ENCODE measurements around the gene YES1. TPM values are rescaled to one million over a fixed set of nuclear protein-coding genes. Genes with fewer than 3 reads are reported as not detected.

YES1 gene
- total and polyA plus RNA-seq, 2 of the 13 experiments (the other 11 are each of a cell fraction or from before 2014, with no cell fraction given) = 17.2 to 70.8 TPM

GRCh38 chr18:703213-703967 lies 108.7 kb downstream of the YES1 start:
- H4K20me1 ChIP-seq (ENCODE audit: insufficient read depth, low read length) = no peaks in the 10 kb centered on the region
- H3K4me1 ChIP-seq (ENCODE audit: insufficient read depth, low read length) = peaks cover 33% of the 10 kb centered on the region
- TSS peak; percentile 67 for BruUV-seq (replicated peaks)
- no peaks in the 10 kb centered on the region for H3K27me3 ChIP-seq (ENCODE audit: control insufficient read depth in 1 of 2, insufficient read depth in 2 of 2, low read length in 2 of 2)
- ChIA-PET CTCF (ENCODE audit: low intra/inter-chr PET ratio, low total read pairs) (no interaction called here), POLR2A (interaction anchor here (0.5 to 2.9 kb wide), 6 partner anchors 7 to 545 kb away, joined by 4 to 33 read pairs (median 7); partner anchors contain the start of genes ENOSF1, TYMS and USP14)
- H3K9me3 ChIP-seq (ENCODE audit: low read length) = no peaks in the 10 kb centered on the region
- in situ Hi-C loops (cut with HindIII; ENCODE audit: extremely low pct_ligation_motif_present, low pct_unique_long_range_greater_than_20kb) (no loop called here), intact Hi-C loops (cut with micrococcal nuclease; ENCODE audit: unreplicated experiment) (loop anchor here (10.0 kb wide), 1 partner anchor 79 kb away; no protein-coding TSS in a partner anchor)
- peak overlapping the region; percentile 84 for H3K4me2 ChIP-seq (ENCODE audit: low read depth, low read length)
- FAIRE-seq (peak; percentile 52), DNase-seq (ENCODE audit: low spot score) (peak; percentile 73), ATAC-seq (peak; percentile 87)
- H3K27ac ChIP-seq (ENCODE audit: extremely low read length, insufficient read depth, low read length) = peak overlapping the region; percentile 82
- H3K36me3 ChIP-seq (replicated peaks in 1 of 2; ENCODE audit: control insufficient read depth in 1 of 2, insufficient read depth in 2 of 2, low read length in 2 of 2) = peaks cover 1 to 21% of the 10 kb centered on the region in 2 experiments; a peak in 4 of 5 replicates
- H3K4me3 ChIP-seq (replicated peaks in 1 of 3; ENCODE audit: insufficient read depth in 1 of 3, low read depth in 2 of 3, low read length in 3 of 3) = peak overlapping the region in 2 of 3 experiments; percentile 9 to 26; a peak in 2 of 6 replicates
- peak overlapping the region; percentile 47; the same call in 1 of the 2 replicates for H3K9ac ChIP-seq (ENCODE audit: insufficient read depth, low read depth, low read length)
- H3K79me2 ChIP-seq (ENCODE audit: insufficient read depth, low read length) = peaks cover 9% of the 10 kb centered on the region
- no peak overlapping the region for H2AFZ ChIP-seq (ENCODE audit: low read length)
- WGBS (ENCODE audit: low lambda C conversion rate) = 14% methylated on average over 8 of the region's 8 CpGs
- peak; percentile 48 for TF ChIP-seq GATAD2A (CRISPR knock-in tag; IDR thresholded peaks at IDR 0.05)
- peak; percentile 26; the same call in 1 of the 2 replicates for TF ChIP-seq ZFX (CRISPR knock-in tag; IDR thresholded peaks at IDR 0.05; ENCODE audit: low read depth)
- 0 out of 2 replicates have a peak, but pooled peaks have one; percentile 19 for TF ChIP-seq PITX1 (CRISPR knock-in tag; IDR thresholded peaks at IDR 0.05)
- no peak for TF ChIP-seq ZNF678 (CRISPR knock-in tag; IDR thresholded peaks at IDR 0.05)
- TF ChIP-seq HNF4A (CRISPR knock-in tag; IDR thresholded peaks at IDR 0.05) = peak; percentile 71
- TF ChIP-seq MAZ (IDR thresholded peaks at IDR 0.05; ENCODE audit: borderline replicate concordance, low read depth, low read length) = no peak
- TF ChIP-seq MAZ (CRISPR knock-in tag; IDR thresholded peaks at IDR 0.05; ENCODE audit: low read depth) = 0 out of 2 replicates have a peak, but pooled peaks have one; percentile 35
- TF ChIP-seq HDAC2 (CRISPR knock-in tag; IDR thresholded peaks at IDR 0.05) = 0 out of 2 replicates have a peak, but pooled peaks have one; percentile 36
- TF ChIP-seq ZNF607 (CRISPR knock-in tag; IDR thresholded peaks at IDR 0.05; ENCODE audit: borderline replicate concordance) = 0 out of 2 replicates have a peak, but pooled peaks have one; percentile 43
- TF ChIP-seq ZMAT5 (CRISPR knock-in tag; IDR thresholded peaks at IDR 0.05; ENCODE audit: borderline replicate concordance, low read depth) = no peak
- TF ChIP-seq TFDP1 (CRISPR knock-in tag; IDR thresholded peaks at IDR 0.05; ENCODE audit: borderline replicate concordance) = 0 out of 2 replicates have a peak, but pooled peaks have one; percentile 18
- TF ChIP-seq RBFOX2 (IDR thresholded peaks at IDR 0.05; ENCODE audit: low read depth, low read length) = 0 out of 2 replicates have a peak, but pooled peaks have one; percentile 29
- 0 out of 2 replicates have a peak, but pooled peaks have one; percentile 29 for TF ChIP-seq ATF7-NPFF (CRISPR knock-in tag; IDR thresholded peaks at IDR 0.05; ENCODE audit: low read depth)
- TF ChIP-seq KMT2A (CRISPR knock-in tag; IDR thresholded peaks at IDR 0.05) = 0 out of 2 replicates have a peak, but pooled peaks have one; percentile 45
- TF ChIP-seq NONO (IDR thresholded peaks at IDR 0.05) = no peak
- no peak for TF ChIP-seq NONO (CRISPR knock-in tag; conservative IDR thresholded peaks at IDR 0.05)
- TF ChIP-seq ARID4A (CRISPR knock-in tag; IDR thresholded peaks at IDR 0.05; ENCODE audit: borderline replicate concordance) = peak; percentile 26; the same call in 1 of the 2 replicates
- peak; percentile 65 for TF ChIP-seq ASH2L (IDR thresholded peaks at IDR 0.05; ENCODE audit: insufficient read length, low read depth, low read length)

All from HepG2 (cell line).